H9 (cell line): ENCODE measurements around the gene RFPL2. TPM values are rescaled to one million over a fixed set of nuclear protein-coding genes. Genes with fewer than 3 reads are reported as not detected.

Source experiments
- DNase-seq: peaks from one replicate; pipeline ENCODE4 v3.0.0-alpha.2; 2017
- H2AFZ ChIP-seq: one replicate; pipeline ENCODE4 v1.6.1; 2013; ENCODE audit warnings: mild to moderate bottlenecking, low read length, control low read depth, moderate library complexity
- H2AK5ac ChIP-seq: 2 replicates; pipeline ENCODE4 v1.6.1; 2013; ENCODE audit warnings: low read length, control low read depth, mixed read lengths; ENCODE audit not compliant: insufficient read length
- H2BK120ac ChIP-seq: one replicate; pipeline ENCODE4 v1.6.1; 2013; ENCODE audit warnings: low read depth, mild to moderate bottlenecking, low read length, control low read depth, inconsistent platforms; ENCODE audit not compliant: poor library complexity, severe bottlenecking
- H2BK12ac ChIP-seq: 2 replicates; pipeline ENCODE4 v1.6.1; 2013; ENCODE audit warnings: low read length, control low read depth, mixed read lengths, low read depth; ENCODE audit not compliant: insufficient read length
- H2BK15ac ChIP-seq: 2 replicates; pipeline ENCODE4 v1.6.1; 2013; ENCODE audit warnings: low read depth, low read length, control low read depth
- H2BK20ac ChIP-seq: one replicate; pipeline ENCODE4 v1.6.1; 2013; ENCODE audit warnings: low read depth, mild to moderate bottlenecking, low read length, control low read depth, inconsistent platforms; ENCODE audit not compliant: poor library complexity, severe bottlenecking
- H2BK5ac ChIP-seq: 2 replicates; pipeline ENCODE4 v1.6.1; 2013; ENCODE audit warnings: low read length, control low read depth, mixed read lengths; ENCODE audit not compliant: insufficient read length
- H3K14ac ChIP-seq: 2 replicates; pipeline ENCODE4 v1.6.1; 2013; ENCODE audit warnings: low read length, control low read depth; ENCODE audit not compliant: insufficient read depth
- H3K18ac ChIP-seq: 2 replicates; pipeline ENCODE4 v1.6.1; 2013; ENCODE audit warnings: low read depth, mild to moderate bottlenecking, mixed read lengths, low read length, control low read depth; ENCODE audit not compliant: insufficient read length
- H3K23ac ChIP-seq: 2 replicates; pipeline ENCODE4 v1.6.1; 2013; ENCODE audit warnings: low read length, control low read depth, mixed read lengths, low read depth; ENCODE audit not compliant: insufficient read length
- H3K23me2 ChIP-seq: 2 replicates; pipeline ENCODE4 v1.6.1; 2013; ENCODE audit warnings: low read depth, mild to moderate bottlenecking, mixed read lengths, low read length, control low read depth; ENCODE audit not compliant: insufficient read length, poor library complexity, severe bottlenecking
- H3K27ac ChIP-seq: 2 replicates; pipeline ENCODE4 v1.5.1; 2013; ENCODE audit warnings: low read length, control low read depth, mixed read lengths, low read depth; ENCODE audit not compliant: insufficient read length
- H3K27me3 ChIP-seq: 2 replicates; pipeline ENCODE4 v1.6.1; 2013; ENCODE audit warnings: low read length, control low read depth, inconsistent platforms; ENCODE audit not compliant: insufficient read depth
- H3K4ac ChIP-seq: 2 replicates; pipeline ENCODE4 v1.6.1; 2013; ENCODE audit warnings: low read depth, mild to moderate bottlenecking, control low read depth, inconsistent platforms, low read length, moderate library complexity
- H3K4me1 ChIP-seq: 2 replicates; pipeline ENCODE4 v1.6.1; 2013; ENCODE audit warnings: low read length, control low read depth, inconsistent platforms; ENCODE audit not compliant: insufficient read depth
- H3K4me2 ChIP-seq: 2 replicates; pipeline ENCODE4 v1.6.1; 2013; ENCODE audit warnings: low read length, control low read depth, mixed read lengths; ENCODE audit not compliant: insufficient read length, insufficient read depth
- H3K56ac ChIP-seq: 2 replicates; pipeline ENCODE4 v1.6.1; 2013; ENCODE audit warnings: low read depth, mild to moderate bottlenecking, mixed read lengths, low read length, control low read depth; ENCODE audit not compliant: insufficient read length
- H3K79me1 ChIP-seq: 2 replicates; pipeline ENCODE4 v1.6.1; 2013; ENCODE audit warnings: low read depth, mild to moderate bottlenecking, moderate library complexity, low read length, control low read depth, inconsistent platforms; ENCODE audit not compliant: insufficient read depth, poor library complexity, severe bottlenecking
- H3K79me2 ChIP-seq: 2 replicates; pipeline ENCODE4 v1.6.1; 2013; ENCODE audit warnings: low read length, control low read depth, inconsistent platforms; ENCODE audit not compliant: insufficient read depth
- H3K9ac ChIP-seq: 2 replicates; pipeline ENCODE4 v1.6.1; 2013; ENCODE audit warnings: low read length, control low read depth, mixed read lengths; ENCODE audit not compliant: insufficient read length; ENCODE audit errors: extremely low read depth
- H3K9me3 ChIP-seq: one replicate; pipeline ENCODE4 v1.6.1; 2013; ENCODE audit warnings: low read depth, low read length, inconsistent platforms; ENCODE audit not compliant: control insufficient read depth
- H3T11ph ChIP-seq: one replicate; pipeline ENCODE4 v1.6.1; 2013; ENCODE audit warnings: mild to moderate bottlenecking, low read length, control low read depth, inconsistent platforms
- H4K20me1 ChIP-seq: one replicate; pipeline ENCODE4 v1.6.1; 2013; ENCODE audit not compliant: control insufficient read depth, insufficient read length, insufficient read depth
- H4K5ac ChIP-seq: 2 replicates; pipeline ENCODE4 v1.6.1; 2013; ENCODE audit warnings: low read depth, mild to moderate bottlenecking, mixed read lengths, low read length, control low read depth; ENCODE audit not compliant: insufficient read length
- H4K8ac ChIP-seq: replicated peaks from 2 replicates; pipeline ENCODE4 v1.6.1; 2013; ENCODE audit warnings: low read length, control low read depth, mixed read lengths, low read depth; ENCODE audit not compliant: insufficient read length
- H4K91ac ChIP-seq: 2 replicates; pipeline ENCODE4 v1.6.1; 2013; ENCODE audit warnings: low read depth, mild to moderate bottlenecking, moderate library complexity, mixed read lengths, low read length, control low read depth; ENCODE audit not compliant: insufficient read length
- H3K27ac Mint-ChIP-seq, 3 experiments: 2 replicates in 2 of 3; 3 replicates in 1 of 3; pipeline ENCODE4 v1.8.0; 2020 to 2021; ENCODE audit warnings: mixed read lengths in 3 of 3, mild to moderate bottlenecking in 1 of 3, moderate library complexity in 1 of 3
- H3K27me3 Mint-ChIP-seq: 2 replicates; pipeline ENCODE4 v1.8.0; 2021; ENCODE audit warnings: low read depth, mild to moderate bottlenecking, moderate library complexity, mixed read lengths
- H3K36me3 Mint-ChIP-seq, 3 experiments: 2 replicates in 2 of 3; 3 replicates in 1 of 3; pipeline ENCODE4 v1.8.0; 2020 to 2021; ENCODE audit warnings: low read depth in 3 of 3, mixed read lengths in 3 of 3; ENCODE audit not compliant: insufficient read depth in 1 of 3
- H3K4me1 Mint-ChIP-seq, 2 experiments: 2 replicates each; pipeline ENCODE4 v1.8.0; 2020; ENCODE audit warnings: mixed read lengths in 2 of 2
- H3K4me3 Mint-ChIP-seq, 2 experiments: 2 replicates in 1 of 2; 3 replicates in 1 of 2; pipeline ENCODE4 v1.8.0; 2020 to 2021; ENCODE audit warnings: mild to moderate bottlenecking in 2 of 2, mixed read lengths in 2 of 2, moderate library complexity in 1 of 2
- H3K9me3 Mint-ChIP-seq, 2 experiments: 2 replicates in 1 of 2; 3 replicates in 1 of 2; pipeline ENCODE4 v1.8.0; 2020; ENCODE audit warnings: mild to moderate bottlenecking in 2 of 2, mixed read lengths in 2 of 2, moderate library complexity in 1 of 2
- CTCF ChIP-seq: fragments of 200-600 bp; sonication (generic); conservative IDR thresholded peaks from 3 replicates; pipeline ENCODE4 v1.8.0; 2021; ENCODE audit warnings: antibody characterized with exemption, mild to moderate bottlenecking
- WGBS: extraction: QIAGEN DNeasy Blood & Tissue Kit; methylation state at CpG from one replicate; pipeline ENCODE4 v1.1.7; 2013; ENCODE audit warnings: missing lambda C conversion rate, low lambda C conversion rate, mixed read lengths; ENCODE audit not compliant: insufficient read length; ENCODE audit errors: extremely low coverage; 5-methylcytosine and 5-hydroxymethylcytosine counted together
- total RNA-seq: library from RNA; stranded (reverse); gene quantifications from 2 replicates; pipeline ENCODE4 v1.2.1, GENCODE V29; 2021

Gene RFPL2
- total RNA-seq, 1 experiment from 2014 or later: not detected

- WGBS: no CpG with 5 or more reads among the region's 73 CpGs
- H3K27me3 Mint-ChIP-seq: peaks cover 73% of the 10 kb centered on the region
These were observed 28.9 kb downstream of the RFPL2 start for GRCh38 chr22:32175683-32176644.

More at GRCh38 chr22:32175683-32176644, 28.9 kb downstream of the RFPL2 start:
- no peak overlapping the region for H2AK5ac ChIP-seq
- no peaks in the 10 kb centered on the region for H3K79me2 ChIP-seq
- no peak overlapping the region for H4K5ac ChIP-seq
- H3K4me2 ChIP-seq: peak overlapping the region; percentile 48
- H4K91ac ChIP-seq: no peak overlapping the region
- H3K9me3 Mint-ChIP-seq: peaks cover 0 to 3% of the 10 kb centered on the region in 2 experiments; a peak in 1 of 5 replicates
- no peak overlapping the region for H3K18ac ChIP-seq
- H3T11ph ChIP-seq: no peak overlapping the region
- no peaks in the 10 kb centered on the region for H3K4me1 ChIP-seq
- H2BK120ac ChIP-seq: no peak overlapping the region
- peaks cover 10 to 12% of the 10 kb centered on the region in 2 experiments; a peak in 3 of 4 replicates for H3K4me1 Mint-ChIP-seq
- peak overlapping the region; percentile 36 to 62 for H3K4me3 Mint-ChIP-seq
- H2AFZ ChIP-seq: no peak overlapping the region
- H2BK15ac ChIP-seq: no peak overlapping the region
- no peak overlapping the region for H3K4ac ChIP-seq
- no peak overlapping the region for H3K27ac ChIP-seq
- no peak overlapping the region for H2BK5ac ChIP-seq
- no peak overlapping the region for H2BK20ac ChIP-seq
- no peak overlapping the region for H3K56ac ChIP-seq
- peak overlapping the region; percentile 26; the same call in 1 of the 2 replicates for H3K14ac ChIP-seq
- no peak overlapping the region for H3K27ac Mint-ChIP-seq
- H3K79me1 ChIP-seq: no peaks in the 10 kb centered on the region
- no peak overlapping the region for H3K9ac ChIP-seq
- TF ChIP-seq CTCF: peak; percentile 53
- H3K23ac ChIP-seq: no peak overlapping the region
- H3K9me3 ChIP-seq: no peaks in the 10 kb centered on the region
- no peak overlapping the region for H4K8ac ChIP-seq
- H3K36me3 Mint-ChIP-seq: no peaks in the 10 kb centered on the region
- H4K20me1 ChIP-seq: no peaks in the 10 kb centered on the region
- DNase-seq: peak; percentile 69
- no peaks in the 10 kb centered on the region; the same call in none of the 2 replicates for H3K27me3 ChIP-seq
- H3K23me2 ChIP-seq: peaks cover 10% of the 10 kb centered on the region
- no peak overlapping the region for H2BK12ac ChIP-seq
